GM12873 (cell line): ENCODE measurements around the gene LAMP5.

ENCODE experiments used
- CTCF ChIP-seq: IDR thresholded peaks from 2 replicates; pipeline ENCODE4 v1.5.1; 2012; ENCODE audit warnings: low read depth, mild to moderate bottlenecking, moderate library complexity, low read length, control low read depth; ENCODE audit not compliant: insufficient read depth; ENCODE audit errors: missing control alignments

LAMP5 gene

GRCh38 chr20:9490631-9491030 lies 23.8 kb upstream of the LAMP5 start:
- TF ChIP-seq CTCF = no peak

- no peak for TF ChIP-seq CTCF
Measured at GRCh38 chr20:9491324-9491723, 23.1 kb upstream of the LAMP5 start.

- TF ChIP-seq CTCF = no peak
Measured at GRCh38 chr20:9492067-9492466, 22.3 kb upstream of the LAMP5 start.

- TF ChIP-seq CTCF = no peak
Measured at GRCh38 chr20:9493803-9494202, 20.6 kb upstream of the LAMP5 start.

- TF ChIP-seq CTCF = no peak
Measured at GRCh38 chr20:9495701-9496100, 18.7 kb upstream of the LAMP5 start.

GRCh38 chr20:9496155-9496554 lies 18.2 kb upstream of the LAMP5 start:
- no peak for TF ChIP-seq CTCF

DNA sequence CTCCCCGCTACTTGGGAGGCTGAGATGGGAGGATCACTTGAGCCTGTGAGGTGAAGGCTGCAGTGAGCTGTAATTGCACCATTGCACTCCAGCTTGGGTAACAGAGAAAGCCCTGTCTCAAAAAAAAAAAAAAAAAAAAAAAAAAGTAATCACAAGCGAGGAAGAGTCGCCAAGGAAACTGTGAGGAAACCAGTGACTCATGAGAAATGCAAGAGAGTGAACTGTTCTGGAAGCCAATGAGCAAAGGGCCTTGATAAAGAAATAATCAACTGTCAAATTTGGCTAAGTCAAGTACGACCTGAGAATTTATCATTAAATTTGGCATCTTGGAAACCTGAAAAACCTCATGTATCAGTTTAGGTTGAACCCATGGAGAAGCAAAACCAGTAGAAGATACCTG lies 16.1 kb upstream of the LAMP5 start:
- TF ChIP-seq CTCF = no peak

DNA sequence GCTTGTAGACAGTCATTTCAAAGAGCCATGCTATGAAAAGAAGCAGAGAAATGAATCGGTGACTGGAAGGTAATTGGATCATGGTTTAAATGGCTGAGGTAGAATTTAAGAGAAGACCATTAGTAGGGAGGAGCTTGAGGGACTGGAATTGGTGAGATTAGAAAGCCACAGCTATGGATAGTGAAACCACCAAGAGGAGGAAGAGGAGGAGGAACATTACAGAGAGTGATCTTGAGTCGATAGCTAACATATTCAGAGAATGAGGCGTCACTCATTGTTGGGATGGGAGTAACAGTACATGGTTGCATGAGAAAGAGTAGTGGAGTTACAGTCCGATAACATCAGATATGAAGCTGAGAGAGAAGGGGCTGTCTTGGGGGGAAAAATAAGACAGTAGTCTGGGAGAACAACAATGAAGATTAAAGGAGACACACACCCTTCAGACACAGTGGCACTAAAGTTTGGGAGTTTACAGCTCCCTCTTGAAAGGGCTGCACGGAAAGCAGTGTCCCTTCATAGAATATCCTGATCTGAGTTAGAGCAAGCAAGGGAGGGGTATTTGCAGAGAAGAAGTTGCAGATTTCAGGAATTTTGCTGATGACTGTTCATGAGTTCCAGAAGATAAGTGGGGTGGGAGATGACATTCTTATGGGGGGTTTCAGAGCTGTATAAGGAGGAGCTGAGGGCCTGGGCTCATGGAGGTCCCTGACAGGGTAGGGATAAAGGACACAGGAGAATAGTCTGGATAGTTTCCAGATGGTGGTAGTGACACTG lies 15.1 kb upstream of the LAMP5 start:
- no peak for TF ChIP-seq CTCF
